HepG2 (cell line): Measurements from ENCODE around the gene AMDHD1. TPM values are rescaled to one million over a fixed set of nuclear protein-coding genes. Genes with fewer than 3 reads are reported as not detected.

Experiments used
- BCLAF1 ChIP-seq: fragments of 450-650 bp; IDR thresholded peaks from 2 replicates; pipeline ENCODE4 v1.6.1; 2017; ENCODE audit warnings: mild to moderate bottlenecking
- HIC2 ChIP-seq: sonication (generic); formaldehyde crosslinking; IDR thresholded peaks from 2 replicates; pipeline ENCODE4 v1.9.0; 2022; ENCODE audit warnings: low read depth, missing genetic modification reagents
- HNRNPK ChIP-seq: fragments of 200-400 bp; formaldehyde crosslinking; IDR thresholded peaks from 2 replicates; pipeline ENCODE4 v1.6.1; 2018; ENCODE audit warnings: low read length, low read depth, moderate library complexity, mild to moderate bottlenecking; ENCODE audit not compliant: poor library complexity, severe bottlenecking
- IKZF5 ChIP-seq: IDR thresholded peaks from 2 replicates; pipeline ENCODE4 v1.6.1; 2018; ENCODE audit warnings: missing genetic modification reagents, mild to moderate bottlenecking, missing compliant biosample characterization
- LRRFIP1 ChIP-seq: sonication (generic); formaldehyde crosslinking; conservative IDR thresholded peaks from 2 replicates; pipeline ENCODE4 v1.4.0; 2020; ENCODE audit warnings: missing genetic modification reagents
- MIER3 ChIP-seq: IDR thresholded peaks from 2 replicates; pipeline ENCODE4 v1.6.1; 2016; ENCODE audit warnings: missing compliant biosample characterization, borderline replicate concordance
- NR2F6 ChIP-seq, 2 experiments: IDR thresholded peaks; 2 replicates each; pipeline ENCODE4 v1.6.1; 2016; ENCODE audit warnings: antibody characterized with exemption in 1 of 2, mild to moderate bottlenecking in 1 of 2
- SMAD9 ChIP-seq: sonication (generic); formaldehyde crosslinking; IDR thresholded peaks from 2 replicates; pipeline ENCODE4 v1.5.1; 2020; ENCODE audit warnings: mild to moderate bottlenecking, missing genetic modification reagents
- TSC22D2 ChIP-seq: sonication (generic); formaldehyde crosslinking; IDR thresholded peaks from 2 replicates; pipeline ENCODE4 v1.5.1; 2020; ENCODE audit warnings: missing genetic modification reagents, mild to moderate bottlenecking, borderline replicate concordance
- XRCC5 ChIP-seq: fragments of 200-400 bp; formaldehyde crosslinking; optimal IDR thresholded peaks from 2 replicates; pipeline ENCODE3; 2017; ENCODE audit warnings: mild to moderate bottlenecking, low read length
- ZNF18 ChIP-seq: sonication (generic); formaldehyde crosslinking; IDR thresholded peaks from 2 replicates; pipeline ENCODE4 v1.8.0; 2022; ENCODE audit warnings: mild to moderate bottlenecking, missing genetic modification reagents; ENCODE audit not compliant: insufficient replicate concordance
- ZNF441 ChIP-seq: sonication (generic); formaldehyde crosslinking; IDR thresholded peaks from 2 replicates; pipeline ENCODE4 v1.7.0; 2021; ENCODE audit warnings: missing genetic modification reagents, borderline replicate concordance
- ZNF574 ChIP-seq: sonication (generic); formaldehyde crosslinking; IDR thresholded peaks from 2 replicates; pipeline ENCODE4 v1.4.0; 2020; ENCODE audit warnings: missing genetic modification reagents
- ZNF781 ChIP-seq: sonication (generic); formaldehyde crosslinking; IDR thresholded peaks from 2 replicates; pipeline ENCODE4 v1.5.1; 2020; ENCODE audit warnings: borderline replicate concordance, mild to moderate bottlenecking, missing genetic modification reagents; ENCODE audit errors: not compliant biosample characterization
- polyA plus RNA-seq, 8 experiments: library from polyadenylated mRNA; depleted of rRNA in 3 of 8; stranded (reverse) in 7 of 8; unstranded in 1 of 8; fragments of >200 nt; fragmentation: Illumina TruSeq in 4 of 8; extraction: Trizol in 4 of 8; gene quantifications; 2 replicates each; pipeline versions ENCODE4 v1.2.1 to v1.2.3, GENCODE V29; 2011 to 2016; ENCODE audit warnings: low read depth in 4 of 8, missing spikeins in 1 of 8, mixed read lengths in 1 of 8; ENCODE audit not compliant: insufficient read depth in 1 of 8
- total RNA-seq, 5 experiments: library from RNA; depleted of rRNA; stranded (reverse); fragments of >200 nt; fragmentation: Illumina TruSeq; extraction: Trizol; gene quantifications; 2 replicates each; pipeline ENCODE4 v1.2.3, GENCODE V29; 2016; ENCODE audit warnings: low read depth in 1 of 5

AMDHD1 gene
- total and polyA plus RNA-seq, 2 of the 13 experiments (the other 11 are each of a cell fraction or from before 2014, with no cell fraction given): 6.5 to 29.6 TPM

GRCh38 chr12:95918194-95918993 lies 24.7 kb upstream of the AMDHD1 start (continued):
- TF ChIP-seq HIC2 (CRISPR knock-in tag) (no peak), IKZF5 (CRISPR knock-in tag) (0 out of 2 replicates have a peak, but pooled peaks have one; percentile 28), NR2F6 (IDR thresholded peaks at IDR 0.05) (no peak), NR2F6 (CRISPR knock-in tag; IDR thresholded peaks at IDR 0.05) (no peak), ZNF441 (CRISPR knock-in tag) (no peak), LRRFIP1 (CRISPR knock-in tag) (no peak), BCLAF1 (no peak), MIER3 (0 out of 2 replicates have a peak, but pooled peaks have one; percentile 44), ZNF574 (CRISPR knock-in tag) (no peak), XRCC5 (no peak), TSC22D2 (CRISPR knock-in tag) (no peak), ZNF18 (peak; percentile 78), HNRNPK (no peak), SMAD9 (CRISPR knock-in tag) (no peak), ZNF781 (no peak)
